NCI-H1436 (cell line): ENCODE measurements around the gene HECTD4.
"Not testable (repeated sequence)": the region's sequence is repeated elsewhere in the genome, so short reads cannot be mapped to it uniquely, and the experiment has no call there.

Source experiments
- DNase-seq: peaks from one replicate; lab custom pipeline; 2025; lab: John Stamatoyannopoulos, UW

The HECTD4 gene

GRCh38 chr12:112353393-112353792, 28.8 kb downstream of the HECTD4 start:
- DNase-seq, result no peak

- no peak for DNase-seq
Measured at GRCh38 chr12:112352921-112353320, 29.3 kb downstream of the HECTD4 start.

- no peak for DNase-seq
Measured at GRCh38 chr12:112350593-112351592, 31.3 kb downstream of the HECTD4 start.

- no peak for DNase-seq
Measured at GRCh38 chr12:112349431-112349830, 32.8 kb downstream of the HECTD4 start.

- DNase-seq, result not testable (repeated sequence)
Measured at GRCh38 chr12:112348926-112349325, 33.3 kb downstream of the HECTD4 start.

GRCh38 chr12:112347581-112347982, 34.6 kb downstream of the HECTD4 start:
- DNase-seq, result no peak

GRCh38 chr12:112346194-112346593, 36.0 kb downstream of the HECTD4 start:
- no peak for DNase-seq

GRCh38 chr12:112344220-112344619, 38.0 kb downstream of the HECTD4 start:
- no peak for DNase-seq

- DNase-seq, result no peak
Measured at GRCh38 chr12:112342587-112342986, 39.6 kb downstream of the HECTD4 start.

GRCh38 chr12:112341046-112341825, 41.0 kb downstream of the HECTD4 start:
- no peak for DNase-seq

GRCh38 chr12:112340230-112340629, 42.0 kb downstream of the HECTD4 start:
- DNase-seq, result no peak

GRCh38 chr12:112334999-112335398, 47.2 kb downstream of the HECTD4 start:
- DNase-seq, result not testable (repeated sequence)

GRCh38 chr12:112333019-112333418, 49.2 kb downstream of the HECTD4 start:
- no peak for DNase-seq

- DNase-seq, result no peak
Measured at GRCh38 chr12:112331886-112332285, 50.3 kb downstream of the HECTD4 start.

- DNase-seq, result no peak
Measured at GRCh38 chr12:112330706-112331105, 51.5 kb downstream of the HECTD4 start.

GRCh38 chr12:112328456-112329124, 53.6 kb downstream of the HECTD4 start:
- DNase-seq, result no peak

- DNase-seq, result no peak
Measured at GRCh38 chr12:112327209-112327938, 54.9 kb downstream of the HECTD4 start.

GRCh38 chr12:112325622-112326207, 56.5 kb downstream of the HECTD4 start:
- DNase-seq, result no peak

GRCh38 chr12:112325157-112325556, 57.1 kb downstream of the HECTD4 start:
- no peak for DNase-seq

GRCh38 chr12:112322882-112323547, 59.2 kb downstream of the HECTD4 start:
- no peak for DNase-seq

- DNase-seq, result no peak
Measured at GRCh38 chr12:112322441-112322840, 59.8 kb downstream of the HECTD4 start.
